SK-N-DZ (cell line): ENCODE results near the gene NPM1.

Experiments
- DNase-seq: peaks from one replicate; pipeline ENCODE4 v3.0.0-alpha.2; 2015; ENCODE audit warnings: low spot score

The NPM1 gene

DNA sequence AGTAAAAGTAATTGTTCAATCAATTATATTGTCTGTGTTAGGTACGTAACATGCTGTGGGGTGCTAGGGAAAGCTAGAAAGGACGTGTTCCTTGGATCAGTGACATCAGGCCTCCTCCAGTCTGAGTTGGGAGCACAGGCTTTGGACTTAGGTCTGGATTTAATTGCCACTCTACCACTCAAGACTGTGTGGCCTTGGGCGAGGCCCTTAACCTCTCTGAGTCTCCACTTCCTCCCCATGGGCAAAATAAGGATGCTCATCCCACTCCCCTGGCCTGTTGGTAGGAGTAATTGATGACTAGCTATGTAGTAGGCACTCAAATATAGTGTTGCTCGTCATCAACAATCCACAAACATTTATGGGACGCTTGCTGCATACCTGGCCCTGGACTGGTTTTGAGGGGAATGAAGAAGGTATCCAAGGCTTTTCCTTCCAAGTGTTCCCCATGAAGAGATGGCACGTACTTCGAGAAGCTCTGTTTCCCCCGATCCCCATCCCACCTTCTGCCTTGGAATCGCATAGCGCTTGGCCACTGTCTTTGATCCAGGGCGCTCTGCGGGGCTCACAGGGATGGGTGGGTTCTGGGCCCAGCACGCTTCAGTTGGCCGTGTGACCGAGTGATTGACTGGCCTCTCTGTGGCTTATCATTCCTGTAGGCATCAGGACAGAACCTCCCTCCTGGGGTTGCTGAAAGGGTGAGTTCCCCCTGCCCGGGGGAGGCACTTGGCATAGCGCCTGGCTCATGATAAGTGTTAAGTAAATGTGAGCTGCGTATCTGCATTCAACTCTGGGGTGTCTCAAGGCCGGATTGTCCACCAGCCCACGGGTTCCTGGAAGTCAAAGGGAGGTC lies 39.9 kb downstream of the NPM1 start:
- DNase-seq: no peak

- no peak for DNase-seq
Observed at GRCh38 chr5:171428168-171428696, 40.6 kb downstream of the NPM1 start.

DNA sequence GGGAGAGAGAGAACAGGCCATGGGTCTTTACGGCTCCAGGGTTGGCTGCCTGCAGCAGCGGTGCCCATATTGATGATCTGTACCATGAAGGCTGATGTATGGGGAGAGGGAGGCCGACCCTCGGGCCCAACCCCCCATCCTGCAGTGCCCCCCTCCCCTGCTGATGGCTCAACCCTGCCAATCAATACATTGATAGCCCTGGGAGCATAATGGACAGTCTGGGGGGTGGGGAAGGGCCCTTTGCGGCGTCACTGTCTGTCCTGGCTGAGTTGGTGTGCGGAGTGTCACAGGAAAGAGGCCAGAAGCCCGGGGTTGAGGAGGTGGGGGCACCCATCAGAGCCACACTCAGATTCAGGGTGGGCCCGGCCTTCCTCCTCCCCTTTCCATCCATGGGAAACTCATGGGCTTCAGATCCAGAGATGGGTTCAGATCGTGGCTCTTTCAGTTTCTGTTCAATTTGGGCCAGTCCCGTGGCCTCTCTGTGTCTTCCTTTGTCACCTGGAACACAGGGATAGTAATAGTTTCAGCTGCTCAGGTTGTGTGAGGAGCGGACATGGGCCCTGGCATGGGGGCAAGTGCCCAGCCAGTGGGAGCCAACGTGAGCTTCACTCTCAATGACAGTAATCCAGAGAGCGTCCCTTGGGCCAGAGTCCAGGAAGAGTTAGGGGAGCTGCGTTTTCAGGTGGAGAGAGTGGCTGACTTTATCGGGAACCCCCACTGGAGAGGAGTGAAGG lies 41.3 kb downstream of the NPM1 start:
- DNase-seq: no peak

DNA sequence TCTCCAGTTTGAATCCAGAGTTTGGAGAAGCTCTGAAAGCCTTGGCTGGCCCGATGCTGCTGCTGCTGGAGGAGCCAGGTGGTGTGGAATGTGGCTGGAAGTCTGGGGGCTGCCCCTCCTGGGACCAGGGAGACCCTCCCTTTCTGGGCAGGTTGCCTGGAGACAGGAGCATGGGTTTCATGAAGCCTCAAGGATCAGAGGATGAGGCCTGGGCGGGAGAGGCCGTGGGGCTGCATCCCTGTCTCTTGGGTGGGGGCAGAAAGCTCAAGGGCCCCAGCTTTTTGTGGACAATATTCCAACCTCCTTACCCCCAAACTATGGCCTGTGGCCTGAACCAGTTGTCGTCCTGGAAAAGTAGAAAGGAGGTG lies 41.9 kb downstream of the NPM1 start:
- no peak for DNase-seq

GRCh38 chr5:171431251-171431777 lies 43.7 kb downstream of the NPM1 start:
- no peak for DNase-seq

- DNase-seq: no peak
Observed at GRCh38 chr5:171432076-171432475, 44.4 kb downstream of the NPM1 start.

GRCh38 chr5:171432583-171433351 lies 45.1 kb downstream of the NPM1 start:
- no peak for DNase-seq

GRCh38 chr5:171433352-171433698 lies 45.7 kb downstream of the NPM1 start:
- DNase-seq: no peak

- no peak for DNase-seq
Observed at GRCh38 chr5:171433982-171434676, 46.5 kb downstream of the NPM1 start.

DNA sequence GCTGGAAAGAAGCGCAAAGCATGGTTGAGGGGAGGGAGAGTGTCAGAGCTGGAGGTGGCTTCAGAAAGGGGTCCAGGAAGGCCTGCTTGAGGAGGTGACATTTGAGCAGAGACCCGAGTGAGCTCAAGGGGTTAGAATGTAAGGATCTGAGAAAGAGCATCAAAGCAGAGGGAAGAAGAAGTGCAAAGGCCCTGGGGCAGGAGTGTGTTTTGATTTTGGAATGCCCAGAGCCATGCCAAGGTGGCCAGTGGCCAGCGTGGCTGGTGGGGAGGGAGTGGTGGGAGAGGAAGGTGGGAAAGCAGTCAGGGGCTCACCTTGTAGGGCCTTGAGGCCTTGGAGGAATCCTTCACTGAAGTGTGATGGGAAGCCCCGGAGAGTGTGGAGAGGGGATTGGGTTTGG lies 47.2 kb downstream of the NPM1 start:
- no peak for DNase-seq

DNA sequence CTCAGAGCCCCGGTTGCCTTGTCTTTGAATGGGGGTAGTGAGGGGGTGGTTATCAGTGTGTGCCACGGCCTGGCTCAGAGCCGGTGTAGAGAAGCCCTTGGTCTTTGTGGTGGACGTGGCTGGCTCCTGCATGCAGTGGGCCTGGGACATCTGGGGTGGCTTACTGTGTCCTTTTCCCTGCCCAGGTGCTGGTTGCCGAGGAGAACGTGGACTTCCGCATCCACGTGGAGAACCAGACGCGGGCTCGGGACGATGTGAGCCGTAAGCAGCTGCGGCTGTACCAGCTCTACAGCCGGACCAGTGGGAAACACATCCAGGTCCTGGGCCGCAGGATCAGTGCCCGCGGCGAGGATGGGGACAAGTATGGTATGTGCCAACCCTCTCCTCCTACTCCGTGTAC lies 48.3 kb downstream of the NPM1 start:
- DNase-seq: no peak

DNA sequence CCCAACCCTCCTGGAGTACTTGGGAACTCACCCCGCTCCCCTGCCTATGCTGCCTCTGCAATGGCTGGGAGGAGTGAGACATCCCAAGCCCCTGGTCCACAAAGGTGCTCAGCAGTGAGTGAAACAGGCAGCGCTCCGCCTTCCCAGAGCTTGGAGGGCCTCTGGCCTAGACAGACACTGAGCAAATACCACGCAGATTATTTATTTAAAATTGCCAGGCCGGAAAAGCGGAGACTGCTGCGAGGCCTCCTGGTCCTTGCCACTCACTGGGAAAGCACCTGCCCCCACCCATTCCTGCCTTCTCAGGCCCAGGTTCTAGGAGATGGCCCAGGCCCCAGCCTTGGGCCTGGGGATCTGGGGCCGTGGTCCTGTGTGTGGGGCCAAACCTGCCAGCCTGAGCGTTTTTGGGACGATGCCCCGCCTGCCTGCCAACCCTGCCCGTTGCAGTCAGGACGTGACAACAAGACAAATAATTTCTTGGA lies 49.2 kb downstream of the NPM1 start:
- no peak for DNase-seq

DNA sequence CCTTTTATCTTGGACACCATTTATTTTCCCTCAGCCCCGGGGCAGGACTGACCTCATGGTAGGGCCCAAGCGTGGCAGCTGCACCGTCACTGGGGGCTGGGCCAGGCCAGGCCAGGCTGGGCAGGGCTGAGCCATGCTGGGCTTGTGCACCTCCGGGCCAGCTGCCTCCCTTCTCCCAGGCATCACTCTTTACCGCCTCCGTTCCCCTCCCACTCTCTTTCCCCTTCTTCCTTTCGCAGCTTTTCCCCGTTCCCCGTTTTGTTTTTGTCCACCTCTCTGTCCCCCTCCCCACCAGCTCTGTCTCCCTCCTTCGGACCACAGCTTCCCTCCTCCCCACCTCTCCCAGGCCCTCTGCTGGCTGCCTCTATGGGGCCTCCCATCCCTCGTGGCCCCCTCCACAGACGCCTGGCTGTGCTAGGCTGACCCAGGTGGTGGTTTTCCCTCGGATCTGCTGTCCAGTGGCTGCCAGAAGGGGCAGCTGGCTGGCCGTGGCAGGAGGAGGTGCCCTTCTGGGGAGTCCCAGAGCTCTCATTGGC lies 49.7 kb downstream of the NPM1 start:
- peak; percentile 56 for DNase-seq

GRCh38 chr5:171438738-171439137 lies 51.1 kb downstream of the NPM1 start:
- no peak for DNase-seq

DNA sequence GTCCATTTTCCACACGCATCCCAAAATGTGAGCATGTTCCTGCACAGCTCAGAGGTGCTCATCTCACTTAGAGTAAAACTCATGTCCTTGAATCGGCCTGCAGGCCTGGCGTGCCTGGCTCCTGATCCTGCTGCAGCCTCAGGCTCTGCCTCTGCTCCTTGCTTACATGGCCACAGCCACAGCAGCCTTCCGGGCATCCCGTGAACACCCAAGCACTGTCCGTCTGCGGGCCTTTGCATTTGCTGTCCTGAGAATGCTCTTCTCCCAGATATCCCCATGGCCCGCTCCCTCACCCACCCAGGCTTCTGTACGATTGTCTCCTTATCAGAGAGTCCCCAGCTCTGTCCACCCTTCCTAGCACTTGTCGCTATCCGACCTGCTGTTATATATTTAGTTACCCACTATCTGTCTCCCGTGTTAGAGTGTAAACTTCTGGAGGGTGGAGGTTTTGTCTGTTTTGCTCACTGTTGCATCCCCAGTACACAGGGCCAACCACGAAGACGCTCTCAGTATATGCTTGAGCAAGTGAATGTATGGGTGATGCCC lies 53.7 kb downstream of the NPM1 start:
- no peak for DNase-seq

GRCh38 chr5:171442287-171443042 lies 54.8 kb downstream of the NPM1 start:
- no peak for DNase-seq

- DNase-seq: no peak
Observed at GRCh38 chr5:171444582-171444981, 56.9 kb downstream of the NPM1 start.

- DNase-seq: peak; percentile 69
Observed at GRCh38 chr5:171445644-171446516, 58.2 kb downstream of the NPM1 start.

- DNase-seq: no peak
Observed at GRCh38 chr5:171447226-171447625, 59.6 kb downstream of the NPM1 start.
